Neutrophil (primary cell): Measurements from ENCODE around the gene RPS5.
"Not testable (repeated sequence)": the region's sequence is repeated elsewhere in the genome, so short reads cannot be mapped to it uniquely, and the experiment has no call there.

Experiments used
- H3K27ac ChIP-seq: fragments of 200-600 bp; sonication (generic); 2 replicates; pipeline ENCODE4 v1.5.1; 2016; ENCODE audit warnings: mild to moderate bottlenecking, moderate library complexity
- H3K27me3 ChIP-seq: fragments of 200-600 bp; sonication (generic); 2 replicates; pipeline ENCODE4 v1.6.0; 2016; ENCODE audit warnings: mild to moderate bottlenecking
- H3K36me3 ChIP-seq: fragments of 200-600 bp; sonication (generic); 2 replicates; pipeline ENCODE4 v1.5.1; 2017
- H3K4me1 ChIP-seq, 2 experiments: fragments of 200-600 bp in 1 of 2; sonication (generic) in 1 of 2; 1 replicate in 1 of 2; 2 replicates in 1 of 2; pipeline versions ENCODE4 v1.5.1 to v1.6.1; 2013 to 2016; ENCODE audit warnings: low read depth in 1 of 2, low read length in 1 of 2, mild to moderate bottlenecking in 1 of 2, moderate library complexity in 1 of 2; ENCODE audit not compliant: control insufficient read depth in 1 of 2, insufficient read depth in 1 of 2
- H3K4me3 ChIP-seq, 2 experiments: fragments of 200-600 bp in 1 of 2; sonication (generic) in 1 of 2; 1 replicate in 1 of 2; 2 replicates in 1 of 2; pipeline ENCODE4 v1.5.1; 2013 to 2016; ENCODE audit warnings: low read depth in 1 of 2, low read length in 1 of 2, mild to moderate bottlenecking in 1 of 2, moderate library complexity in 1 of 2
- H3K9me3 ChIP-seq: fragments of 200-600 bp; sonication (generic); 2 replicates; pipeline ENCODE4 v1.5.1; 2016
- CTCF ChIP-seq: fragments of 200-600 bp; sonication (generic); IDR thresholded peaks from 2 replicates; pipeline ENCODE4 v1.5.1; 2016; ENCODE audit warnings: antibody characterized with exemption

RPS5 gene

GRCh38 chr19:58374200-58374599 is 12.9 kb upstream of the RPS5 start:
- H3K4me3 ChIP-seq = no peak overlapping the region
- H3K36me3 ChIP-seq = no peaks in the 10 kb centered on the region
- TF ChIP-seq CTCF = no peak
- H3K9me3 ChIP-seq = no peaks in the 10 kb centered on the region
- H3K4me1 ChIP-seq = no peaks in the 10 kb centered on the region
- no peak overlapping the region for H3K27ac ChIP-seq
- no peaks in the 10 kb centered on the region for H3K27me3 ChIP-seq

- H3K4me3 ChIP-seq, H3K9me3 ChIP-seq, H3K27ac ChIP-seq, H3K36me3 ChIP-seq, H3K27me3 ChIP-seq: not testable (repeated sequence)
- peaks cover 14 to 16% of the 10 kb centered on the region in 2 experiments for H3K4me1 ChIP-seq
These were observed 10.3 kb upstream of the RPS5 start for GRCh38 chr19:58376724-58377123.

- no peak overlapping the region for H3K27ac ChIP-seq
- no peaks in the 10 kb centered on the region for H3K9me3 ChIP-seq
- TF ChIP-seq CTCF = no peak
- H3K4me3 ChIP-seq = no peak overlapping the region
- no peaks in the 10 kb centered on the region for H3K36me3 ChIP-seq
- H3K27me3 ChIP-seq = no peaks in the 10 kb centered on the region
- peaks cover 17 to 19% of the 10 kb centered on the region in 2 experiments for H3K4me1 ChIP-seq
These were observed 7.8 kb upstream of the RPS5 start for GRCh38 chr19:58379246-58379645.

DNA sequence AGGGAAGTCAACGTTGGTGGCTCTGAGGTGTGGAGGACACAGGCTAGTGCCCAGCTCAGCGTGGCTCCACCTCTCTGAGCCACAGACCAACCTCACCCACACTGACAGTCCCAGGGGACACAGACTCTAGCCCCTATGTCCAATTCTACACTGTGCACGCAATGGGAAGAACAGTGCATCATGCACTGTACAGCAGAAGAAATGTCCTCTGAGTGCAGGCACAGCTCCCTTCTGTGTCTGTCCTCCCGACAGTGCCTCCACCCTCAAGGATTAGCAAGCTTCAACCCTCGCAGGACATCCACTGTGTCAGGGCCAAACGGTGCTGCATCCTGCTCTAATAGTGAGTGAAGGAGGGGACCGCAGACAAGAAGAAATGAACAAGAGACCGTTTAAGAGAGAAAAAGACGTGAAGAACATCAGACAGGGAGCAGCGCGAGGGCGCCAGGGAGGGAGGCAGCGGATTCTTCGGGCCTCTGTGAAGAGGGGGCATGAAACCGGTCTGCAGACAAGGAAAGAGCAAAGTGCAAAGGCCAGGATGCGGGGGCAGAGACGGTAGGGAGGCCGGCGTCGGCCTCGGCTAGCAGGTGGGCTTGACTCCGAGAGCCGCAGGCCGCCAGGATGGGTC is 6.9 kb upstream of the RPS5 start:
- no peak for TF ChIP-seq CTCF
- Histone ChIP-seq H3K4me1 (peaks cover 17 to 19% of the 10 kb centered on the region in 2 experiments), H3K4me3 (peak overlapping the region; percentile 67 to 95), H3K27me3 (no peaks in the 10 kb centered on the region), H3K36me3 (no peaks in the 10 kb centered on the region), H3K27ac (peak overlapping the region; percentile 90), H3K9me3 (no peaks in the 10 kb centered on the region)

DNA sequence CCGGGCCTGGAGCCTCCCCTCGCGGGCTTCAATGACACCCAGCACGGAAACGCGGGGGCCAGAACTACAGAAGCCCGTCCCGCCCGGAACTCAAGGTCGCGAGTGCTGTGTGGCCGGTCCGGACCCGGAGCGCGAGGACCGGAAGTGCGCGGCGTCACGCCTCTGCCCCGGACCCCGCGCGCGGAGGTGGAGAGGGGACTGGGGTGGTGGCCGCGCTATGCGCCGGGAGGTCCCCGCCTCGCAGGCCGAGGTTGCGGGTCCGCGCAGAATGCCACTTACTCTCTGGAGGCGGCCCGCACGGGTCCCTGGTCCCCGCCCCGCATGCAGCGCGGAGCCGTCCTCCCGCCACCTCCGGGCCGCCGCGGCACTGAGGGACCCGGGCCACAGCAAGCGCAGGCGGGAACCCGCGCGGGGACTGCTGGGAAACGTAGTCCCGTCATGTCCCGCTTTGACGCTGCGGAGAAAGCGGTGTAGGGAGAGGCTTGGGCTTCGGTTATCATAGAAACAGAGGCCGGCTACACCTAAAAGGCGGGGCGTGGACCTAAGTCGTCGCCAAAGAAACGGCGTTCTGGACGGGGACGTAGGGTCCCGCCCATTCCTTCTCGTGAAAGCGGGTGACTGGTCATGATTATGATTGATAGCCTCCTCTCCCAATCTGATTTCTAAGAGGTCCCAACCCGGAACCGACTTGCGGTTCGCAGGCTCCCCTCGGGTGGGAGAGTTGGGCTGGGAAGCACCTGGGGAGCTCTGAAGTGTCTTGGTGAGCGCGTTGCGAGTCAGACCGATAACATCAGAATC is 6.2 kb upstream of the RPS5 start, which contains the start of gene ZNF837:
Gene ZNF837 (minus strand): TSS at position 369 of the 798 bp plus-strand sequence. CDS start 11,698 bp downstream, outside the sequence.
- H3K9me3 ChIP-seq = no peaks in the 10 kb centered on the region
- peaks cover 18 to 20% of the 10 kb centered on the region in 2 experiments for H3K4me1 ChIP-seq
- H3K4me3 ChIP-seq = peak within 1 kb of the TSS; percentile 67 to 95
- H3K27me3 ChIP-seq = no peaks in the 10 kb centered on the region
- H3K36me3 ChIP-seq = no peaks in the 10 kb centered on the region
- TF ChIP-seq CTCF = peak; percentile 62
- peak within 1 kb of the TSS; percentile 90 for H3K27ac ChIP-seq
